Lung microvascular endothelial cell (primary cell): ENCODE results near the gene INPP5D. TPM values are rescaled to one million over a fixed set of nuclear protein-coding genes. Genes with fewer than 3 reads are reported as not detected.
A peak's percentile ranks its signal among the peaks of the same experiment; 100 is the strongest.
"Not testable (repeated sequence)": the region's sequence is repeated elsewhere in the genome, so short reads cannot be mapped to it uniquely, and the experiment has no call there.

Experiments
- DNase-seq, 2 donors: peaks; one replicate each; pipeline versions ENCODE4 v3.0.0 to v3.0.0-alpha.2; 2010; ENCODE audit warnings: low read depth in 2 of 2
- total RNA-seq: library from RNA; depleted of rRNA; stranded (reverse); fragments of >200 nt; gene quantifications from 2 replicates; pipeline ENCODE4 v1.2.1, GENCODE V29; 2014

INPP5D gene
- total RNA-seq, 1 donor from 2014 or later, result 43.5 TPM

DNA sequence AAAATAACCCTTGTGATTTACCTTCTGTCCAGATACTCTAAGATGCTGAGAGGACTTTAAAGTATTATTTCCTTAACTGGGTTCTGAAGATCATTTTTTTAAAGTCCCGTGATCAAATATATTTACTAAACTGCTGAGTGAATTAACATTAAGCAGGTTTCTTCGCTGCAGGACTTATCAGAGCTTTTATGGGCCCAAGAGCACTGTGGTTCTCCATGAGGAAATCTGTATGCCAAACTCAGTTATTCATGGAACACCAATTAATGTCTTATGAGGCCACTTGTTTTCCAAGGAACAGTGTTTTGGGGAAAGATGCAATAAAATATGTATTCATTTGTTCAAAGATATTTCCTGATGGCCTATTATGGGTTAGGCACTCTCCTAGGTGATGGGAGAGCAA, 111.2 kb downstream of the INPP5D start:
- no peak for DNase-seq

DNA sequence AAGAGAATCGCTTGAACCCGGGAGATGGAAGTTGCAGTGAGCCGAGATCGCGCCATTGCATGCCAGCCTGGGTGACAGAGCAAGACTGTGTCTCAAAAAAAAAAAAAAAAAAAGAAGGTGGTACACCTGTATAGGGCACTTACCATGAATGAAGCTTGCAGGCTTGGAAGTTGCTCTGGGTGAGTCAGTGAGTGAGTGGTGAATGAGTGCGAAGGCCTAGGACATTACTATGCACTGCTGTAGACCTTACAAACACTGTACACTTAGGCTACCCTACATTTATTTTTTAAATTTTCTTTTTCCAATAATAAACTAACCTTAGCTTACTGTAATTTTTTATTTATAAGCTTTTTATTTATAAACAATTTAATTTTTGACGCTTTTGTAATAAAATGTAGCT, 113.0 kb downstream of the INPP5D start:
- DNase-seq, result no peak

DNA sequence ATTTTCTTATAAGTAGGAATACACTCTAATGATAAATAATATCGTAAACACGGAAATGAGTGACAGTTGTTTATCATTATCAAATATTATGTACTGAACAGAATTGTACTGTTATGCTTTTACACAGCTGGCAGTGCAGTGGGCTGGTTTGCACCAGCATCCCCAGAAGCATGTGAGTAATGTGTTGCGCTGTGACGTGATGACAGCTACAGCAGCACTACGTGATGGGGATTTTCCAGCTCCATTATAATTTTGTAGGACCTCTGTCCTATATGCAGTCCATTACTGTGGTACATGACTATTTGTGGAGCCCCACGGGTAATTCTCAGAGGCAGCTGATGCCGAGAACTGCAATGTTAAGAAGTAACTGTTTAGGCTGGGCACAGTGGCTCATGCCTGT, 114.0 kb downstream of the INPP5D start:
- DNase-seq, result no peak

DNA sequence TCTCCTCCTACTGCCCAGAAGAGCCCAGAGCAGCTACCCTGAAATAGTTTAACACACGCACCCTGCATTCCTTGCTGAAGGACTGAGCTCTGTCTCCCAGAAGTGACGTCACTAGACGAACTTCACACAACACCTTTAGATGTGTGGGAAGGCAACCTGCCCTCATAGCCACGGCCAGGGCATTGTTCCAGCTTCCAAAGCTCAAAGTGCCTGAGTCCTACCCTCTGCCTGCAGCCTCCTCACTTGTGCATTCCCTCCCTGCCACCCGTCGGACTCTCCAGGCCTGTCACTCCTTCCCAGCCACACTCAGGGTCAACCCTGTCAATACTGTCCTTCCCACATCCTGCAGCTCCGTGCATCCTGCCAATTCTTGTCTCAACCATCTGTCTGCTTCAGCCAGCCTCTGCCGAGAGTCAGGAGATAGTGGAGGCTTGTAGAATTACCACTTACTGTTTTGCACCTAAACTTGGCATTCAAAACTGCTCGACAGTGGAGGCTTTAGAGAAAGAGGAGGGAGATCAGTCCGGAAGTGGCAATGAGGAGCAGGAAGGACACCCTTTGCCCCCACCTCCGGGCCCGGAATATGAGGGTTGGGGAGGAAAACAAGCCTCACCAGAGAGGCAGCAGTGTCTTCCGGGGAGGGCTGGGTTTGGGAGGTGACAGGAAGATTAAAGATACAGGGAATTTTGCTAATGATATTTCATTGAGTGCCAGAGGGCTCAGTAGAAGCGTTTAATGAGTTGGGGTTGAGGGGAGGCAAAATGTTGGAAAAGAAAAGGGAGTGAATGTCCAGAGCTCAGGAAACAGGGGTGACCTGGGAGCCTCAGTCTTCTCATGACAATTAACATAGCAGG, 119.1 kb downstream of the INPP5D start:
- peak in 1 of 2 donors; percentile 41 for DNase-seq

DNA sequence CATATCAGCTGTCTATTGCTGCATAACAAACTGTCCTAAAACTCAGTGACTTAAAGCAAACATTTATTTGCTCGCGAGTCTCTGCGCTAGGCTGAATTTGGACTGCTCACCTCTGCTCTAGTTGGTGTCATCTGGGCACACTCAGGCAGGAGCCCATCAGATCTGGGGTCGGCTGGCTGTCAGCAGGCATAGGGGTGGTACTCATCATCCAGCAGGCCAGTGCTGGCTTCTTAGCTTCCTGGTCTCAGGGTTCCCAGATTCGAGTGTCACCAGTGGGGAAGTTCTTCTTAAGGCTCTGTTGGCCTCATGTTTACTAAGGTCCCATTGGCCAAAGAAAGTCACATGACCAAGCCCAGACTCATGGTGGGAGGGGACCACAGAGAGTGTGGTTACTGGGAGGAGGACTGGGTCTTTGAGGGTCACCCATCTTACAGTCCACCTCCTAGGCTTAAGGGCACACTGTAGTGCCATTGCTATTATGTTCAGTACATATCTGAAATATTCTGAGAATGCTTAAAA, 119.8 kb downstream of the INPP5D start:
- DNase-seq, result peak in 1 of 2 donors; percentile 9

DNA sequence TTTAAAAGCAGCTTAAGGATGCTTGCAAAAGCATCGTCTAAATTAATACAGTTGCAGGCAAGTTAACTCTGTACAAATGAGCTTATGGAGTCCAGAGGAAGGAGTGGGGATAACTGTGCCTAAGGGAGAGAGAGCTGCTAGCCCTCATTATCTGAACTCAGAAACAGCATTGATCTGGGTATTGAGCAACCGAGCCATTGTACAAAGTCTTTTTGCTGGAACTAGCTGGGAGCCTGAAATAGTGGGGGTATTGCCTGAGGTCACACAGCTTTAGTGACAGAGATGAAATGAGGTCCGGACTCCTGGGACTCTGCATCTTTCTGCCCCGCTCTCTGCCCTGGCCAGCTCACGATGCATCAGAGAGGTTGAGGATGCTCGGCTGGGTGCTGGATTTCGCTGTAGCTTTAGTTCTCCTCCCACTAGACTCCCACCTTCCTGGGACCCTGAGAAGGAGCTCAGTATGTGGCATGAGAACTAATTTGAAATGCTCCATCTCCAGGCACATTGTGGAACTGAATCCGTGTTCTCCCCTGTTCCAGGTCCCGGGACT, 123.8 kb downstream of the INPP5D start:
- no peak for DNase-seq

DNA sequence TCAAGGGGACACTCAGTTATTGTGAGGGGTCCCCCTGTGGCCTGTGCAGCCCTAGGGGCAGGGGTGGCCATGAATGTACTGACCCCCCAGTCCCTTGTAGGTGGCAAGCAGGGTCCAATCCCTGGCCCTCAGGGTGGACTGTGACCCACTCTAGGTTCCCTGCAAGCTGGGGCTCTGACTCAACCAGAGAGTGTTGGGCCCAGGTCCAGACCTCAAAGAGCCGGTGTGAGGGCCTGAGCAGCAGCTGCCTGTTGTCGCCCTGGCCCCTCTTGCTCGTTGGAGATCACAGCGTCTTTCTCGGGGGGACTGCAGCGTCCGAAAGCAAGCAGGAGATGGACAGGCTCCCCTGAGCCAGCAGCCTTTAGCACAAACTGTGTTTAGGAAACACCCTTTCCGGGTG, 124.5 kb downstream of the INPP5D start:
- DNase-seq, result no peak

DNA sequence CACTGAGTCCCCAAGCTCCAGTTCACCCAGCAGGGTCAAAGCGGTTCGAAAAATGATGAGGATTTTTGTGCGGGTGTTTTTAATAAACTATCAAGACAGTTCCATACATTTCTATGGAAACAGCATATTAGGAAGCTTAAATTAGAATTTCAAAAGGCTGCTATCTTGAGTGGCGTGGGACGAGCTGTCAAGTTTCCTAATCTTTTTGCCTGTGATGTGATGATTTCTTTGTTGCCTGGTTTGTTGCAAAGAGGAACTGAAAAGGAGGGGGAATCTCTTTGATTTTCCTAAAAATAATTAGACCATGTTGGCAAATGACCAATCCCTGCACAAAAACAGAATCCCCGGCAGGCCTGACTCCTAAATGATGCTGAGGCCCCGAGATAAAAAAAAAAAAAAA, 125.2 kb downstream of the INPP5D start:
- DNase-seq, result no peak

DNA sequence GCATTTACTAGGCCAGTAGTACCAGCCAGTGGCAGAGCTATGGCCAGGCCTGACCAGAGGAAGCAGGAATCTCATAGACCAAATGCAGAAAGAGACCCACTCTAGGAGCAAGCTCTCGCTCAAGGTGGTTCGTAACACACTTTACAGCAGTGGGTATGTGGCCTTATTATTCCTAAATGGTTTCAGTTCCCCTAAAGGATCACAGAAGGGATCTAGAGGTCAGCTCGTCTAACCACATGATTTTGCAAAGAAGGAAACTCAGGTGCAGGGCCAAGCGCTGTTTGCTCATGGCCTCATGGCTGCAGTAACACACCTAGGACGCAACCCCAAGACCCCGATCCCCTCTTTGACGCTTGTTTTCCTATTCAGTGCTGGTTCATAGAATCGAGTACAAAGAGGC, 125.8 kb downstream of the INPP5D start:
- DNase-seq, result no peak

DNA sequence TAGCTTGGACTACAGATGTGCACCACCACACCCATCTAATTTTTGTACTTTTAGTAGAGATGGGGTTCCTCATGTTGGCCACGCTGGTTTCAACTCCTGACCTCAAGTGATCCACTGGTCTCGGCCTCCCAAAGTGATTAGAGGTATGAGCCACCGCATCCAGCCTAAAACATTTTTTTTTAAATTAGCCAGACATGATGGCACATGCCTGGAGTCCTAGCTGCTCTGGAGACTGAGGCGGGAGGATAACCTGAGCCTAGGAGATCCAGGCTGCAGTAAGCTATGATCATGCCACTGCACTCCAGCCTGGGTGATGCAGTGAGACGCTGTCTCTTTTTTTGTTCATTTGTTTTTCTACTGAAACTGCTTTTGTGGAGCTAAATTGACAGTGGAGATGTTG, 126.7 kb downstream of the INPP5D start:
- DNase-seq, result no peak

DNA sequence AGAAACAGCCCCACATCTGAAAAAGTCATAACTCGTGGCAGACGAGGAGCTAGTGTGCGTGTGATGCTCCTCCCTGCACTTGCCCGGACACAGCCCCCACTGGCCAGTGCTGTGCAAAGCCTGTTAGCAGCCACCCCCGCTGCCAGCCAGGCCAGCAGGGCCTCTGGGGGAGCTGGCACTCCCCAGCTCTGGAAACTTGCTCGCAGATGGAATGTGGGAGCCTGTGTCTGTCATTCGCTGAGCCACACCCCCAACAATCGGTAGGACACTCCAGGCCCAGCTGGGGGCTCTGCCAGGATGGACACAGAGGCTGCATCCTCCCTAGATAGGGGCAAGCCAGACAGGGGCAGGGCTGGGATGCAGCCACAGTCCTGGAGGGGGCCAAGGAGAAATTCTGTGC, 128.9 kb downstream of the INPP5D start:
- DNase-seq, result no peak

DNA sequence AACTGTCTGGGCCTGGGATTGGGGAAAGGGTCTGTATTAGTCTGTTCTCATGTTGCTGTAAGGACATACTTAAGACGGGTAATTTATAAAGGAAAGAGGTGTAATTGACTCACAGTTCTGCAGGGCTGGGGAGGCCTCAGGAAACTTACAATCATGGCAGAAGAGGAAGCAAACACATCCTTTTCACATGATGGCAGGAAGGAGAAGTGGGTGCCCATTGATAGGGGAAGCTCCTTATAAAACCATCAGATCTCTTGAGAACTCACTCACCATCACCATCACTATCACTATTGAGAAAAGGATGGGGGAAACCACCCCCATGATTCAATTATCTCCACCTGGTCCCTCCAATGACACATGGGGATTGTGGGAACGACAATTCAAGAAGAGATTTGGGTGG, 130.9 kb downstream of the INPP5D start:
- not testable (repeated sequence) for DNase-seq

DNA sequence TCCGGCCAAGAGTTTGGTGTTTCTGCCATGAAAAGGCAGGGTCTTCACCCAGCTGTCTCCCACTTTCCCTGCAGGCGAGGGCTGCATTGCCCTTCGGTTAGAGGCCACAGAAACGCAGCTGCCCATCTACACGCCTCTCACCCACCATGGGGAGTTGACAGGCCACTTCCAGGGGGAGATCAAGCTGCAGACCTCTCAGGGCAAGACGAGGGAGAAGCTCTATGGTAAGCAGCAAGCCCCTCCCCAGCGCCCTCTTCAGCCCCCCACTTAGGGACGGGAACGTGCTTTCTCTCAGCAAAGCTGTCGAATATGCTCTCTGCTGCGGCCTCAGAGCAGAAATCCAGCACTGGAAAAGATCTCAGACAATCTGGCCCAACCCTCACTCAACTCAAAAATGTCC, 133.6 kb downstream of the INPP5D start:
- no peak for DNase-seq

DNA sequence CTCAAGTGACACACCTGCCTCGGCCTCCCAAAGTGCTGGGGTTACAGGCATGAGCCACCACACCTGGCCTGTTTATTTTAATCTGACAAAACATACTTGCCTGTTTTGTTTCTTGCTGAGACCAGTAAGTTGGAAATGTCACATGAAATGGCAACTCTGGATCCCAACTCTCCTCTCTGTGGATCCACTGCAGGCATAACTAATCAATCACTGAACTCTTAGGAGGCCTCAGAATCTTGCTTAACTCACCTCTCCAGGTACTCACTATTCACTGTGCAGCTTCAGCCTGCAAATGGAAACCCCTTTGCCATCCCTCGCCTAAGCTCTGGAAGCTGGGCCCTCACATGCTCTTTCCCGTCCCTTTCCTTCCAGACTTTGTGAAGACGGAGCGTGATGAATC, 134.9 kb downstream of the INPP5D start:
- no peak for DNase-seq

DNA sequence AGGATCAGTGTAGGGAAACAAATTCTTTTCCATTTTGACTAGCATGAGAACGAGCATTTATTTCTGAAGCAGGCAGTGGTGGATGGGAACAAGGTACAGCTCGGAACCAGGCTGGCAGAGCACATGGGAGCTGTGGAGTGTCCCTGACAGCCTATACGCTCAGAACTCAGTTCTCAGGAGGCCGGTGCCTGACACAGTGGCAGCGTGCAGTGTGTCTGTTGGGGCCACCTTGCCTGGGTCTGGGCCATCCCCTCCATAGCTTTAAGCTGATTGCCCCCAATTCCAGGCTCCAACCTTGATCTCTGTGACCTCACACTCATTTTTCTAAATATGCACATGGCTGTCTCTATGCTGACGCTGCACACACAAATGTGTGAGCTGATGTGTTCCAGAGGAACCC, 136.9 kb downstream of the INPP5D start:
- no peak for DNase-seq

DNA sequence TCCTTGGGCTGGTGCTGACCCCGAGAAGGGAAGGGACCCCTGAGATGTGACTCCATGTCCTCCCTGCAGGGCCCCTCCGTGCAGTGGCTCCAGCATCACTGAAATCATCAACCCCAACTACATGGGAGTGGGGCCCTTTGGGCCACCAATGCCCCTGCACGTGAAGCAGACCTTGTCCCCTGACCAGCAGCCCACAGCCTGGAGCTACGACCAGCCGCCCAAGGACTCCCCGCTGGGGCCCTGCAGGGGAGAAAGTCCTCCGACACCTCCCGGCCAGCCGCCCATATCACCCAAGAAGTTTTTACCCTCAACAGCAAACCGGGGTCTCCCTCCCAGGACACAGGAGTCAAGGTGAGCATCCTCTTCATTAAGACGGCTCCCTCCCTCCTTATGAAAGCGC, 137.9 kb downstream of the INPP5D start:
- DNase-seq, result no peak

DNA sequence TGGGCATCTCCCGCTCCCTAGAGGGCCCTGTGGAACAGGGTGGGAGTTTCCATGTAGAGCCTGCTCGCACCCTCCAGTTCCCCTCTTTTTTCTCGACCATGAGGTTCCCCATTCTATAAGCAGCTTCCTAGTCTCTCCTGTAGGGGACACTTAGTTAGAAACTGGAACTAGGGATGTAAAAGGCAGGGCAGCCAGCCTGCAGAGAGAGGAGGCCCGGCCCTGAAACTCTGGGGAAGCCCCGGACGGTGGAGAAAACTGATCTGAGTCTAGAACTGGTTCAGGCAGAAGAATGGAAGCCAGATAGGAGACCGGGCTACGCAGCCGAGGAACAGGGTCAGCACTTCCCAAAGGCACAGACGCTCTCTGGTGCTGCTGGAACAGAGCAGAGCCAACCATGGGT, 139.7 kb downstream of the INPP5D start:
- no peak for DNase-seq

DNA sequence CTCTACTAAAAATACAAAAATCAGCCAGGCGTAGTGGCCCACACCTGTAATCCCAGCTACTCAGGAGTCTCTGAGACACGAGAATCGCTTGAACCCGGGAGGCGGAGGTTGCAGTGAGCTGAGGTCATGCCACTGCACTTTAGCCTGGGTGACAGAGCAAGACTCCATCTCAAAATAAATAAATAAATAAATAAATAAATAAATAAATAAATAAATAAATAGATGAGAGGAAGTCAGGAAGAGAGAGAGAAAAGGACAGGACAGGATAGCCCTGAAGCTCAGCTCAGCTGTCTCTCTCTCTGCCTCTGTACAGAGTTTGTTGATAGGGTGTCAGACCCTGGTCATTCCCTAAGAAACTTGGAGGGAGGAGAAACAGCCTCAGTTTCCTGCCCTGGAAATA, 140.6 kb downstream of the INPP5D start:
- DNase-seq, result not testable (repeated sequence)

DNA sequence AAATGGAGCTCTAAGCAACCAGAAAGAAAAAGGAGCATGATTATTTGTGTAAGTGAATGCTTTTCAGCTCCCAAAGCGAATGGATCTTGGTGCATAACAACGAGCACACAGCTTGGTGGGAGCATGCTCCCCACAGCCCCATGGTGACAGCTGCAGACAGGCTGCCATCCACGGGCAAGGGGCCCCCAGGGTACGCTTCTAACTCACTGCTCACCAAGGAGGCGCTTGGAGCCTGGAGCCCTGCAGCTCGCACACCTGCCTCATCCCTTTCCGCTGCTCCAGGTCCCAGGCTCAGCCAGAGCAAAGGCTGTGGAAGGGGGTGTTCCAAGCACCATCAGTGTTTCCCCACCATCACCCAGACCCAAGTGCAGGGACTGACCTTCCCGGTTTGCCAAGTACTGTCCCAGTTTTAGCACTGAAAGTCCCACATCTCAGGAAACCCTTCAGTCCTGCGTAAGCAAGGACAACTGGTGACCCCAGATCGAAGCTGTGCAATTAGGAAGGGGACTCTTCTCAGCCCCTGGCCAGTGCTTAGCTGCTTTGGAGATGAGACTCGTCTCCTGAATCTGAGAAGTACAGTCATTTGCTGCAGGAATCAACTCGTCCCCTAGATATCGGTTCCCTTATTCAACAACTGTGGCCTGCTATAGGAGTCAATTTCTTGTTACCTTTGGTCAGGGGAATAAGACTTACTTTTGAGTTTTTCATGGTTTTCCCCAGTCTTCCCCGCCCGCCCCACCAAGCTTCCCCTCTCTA, 141.3 kb downstream of the INPP5D start:
- DNase-seq, result no peak

DNA sequence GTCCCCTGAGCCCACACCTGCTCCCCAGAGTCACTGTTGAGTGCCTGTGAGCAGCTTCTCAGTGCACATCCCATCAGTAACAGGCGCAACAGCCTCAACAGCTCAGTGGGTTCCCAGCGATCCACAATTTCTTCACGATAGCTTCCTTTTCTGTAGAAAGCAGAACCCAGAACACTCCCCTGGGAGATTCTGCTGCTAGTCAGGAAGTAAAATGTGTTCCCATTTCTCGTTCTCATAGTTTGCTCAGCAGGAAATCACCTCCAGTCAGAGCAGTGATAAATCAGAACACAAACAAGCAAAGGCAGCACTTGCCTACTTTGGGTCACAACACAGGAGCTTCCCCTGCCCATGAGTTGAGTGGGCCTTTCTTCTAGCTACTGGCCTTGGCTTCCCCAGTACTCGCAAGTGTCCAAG, 142.4 kb downstream of the INPP5D start:
- DNase-seq, result peak in 1 of 2 donors; percentile 28

DNA sequence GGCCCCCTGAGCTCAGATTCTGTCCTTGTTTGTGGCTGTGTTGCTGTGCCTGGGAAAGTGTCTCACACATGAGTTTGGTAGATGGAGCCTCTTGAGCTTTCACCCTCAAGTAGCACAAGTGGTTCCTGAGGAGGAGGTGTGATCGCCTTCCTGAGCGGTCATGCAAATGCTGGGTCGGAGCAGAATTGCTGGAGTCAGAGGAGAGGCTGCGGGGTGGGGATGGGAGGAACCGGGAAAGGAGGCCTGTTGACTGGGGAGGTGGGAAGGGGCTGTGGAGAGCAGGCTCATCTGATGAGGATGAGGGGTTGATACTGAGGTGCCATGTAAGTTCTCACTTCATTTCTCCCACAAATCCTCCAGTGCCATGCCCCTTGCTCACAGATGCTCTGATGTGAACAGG, 142.9 kb downstream of the INPP5D start:
- no peak for DNase-seq

DNA sequence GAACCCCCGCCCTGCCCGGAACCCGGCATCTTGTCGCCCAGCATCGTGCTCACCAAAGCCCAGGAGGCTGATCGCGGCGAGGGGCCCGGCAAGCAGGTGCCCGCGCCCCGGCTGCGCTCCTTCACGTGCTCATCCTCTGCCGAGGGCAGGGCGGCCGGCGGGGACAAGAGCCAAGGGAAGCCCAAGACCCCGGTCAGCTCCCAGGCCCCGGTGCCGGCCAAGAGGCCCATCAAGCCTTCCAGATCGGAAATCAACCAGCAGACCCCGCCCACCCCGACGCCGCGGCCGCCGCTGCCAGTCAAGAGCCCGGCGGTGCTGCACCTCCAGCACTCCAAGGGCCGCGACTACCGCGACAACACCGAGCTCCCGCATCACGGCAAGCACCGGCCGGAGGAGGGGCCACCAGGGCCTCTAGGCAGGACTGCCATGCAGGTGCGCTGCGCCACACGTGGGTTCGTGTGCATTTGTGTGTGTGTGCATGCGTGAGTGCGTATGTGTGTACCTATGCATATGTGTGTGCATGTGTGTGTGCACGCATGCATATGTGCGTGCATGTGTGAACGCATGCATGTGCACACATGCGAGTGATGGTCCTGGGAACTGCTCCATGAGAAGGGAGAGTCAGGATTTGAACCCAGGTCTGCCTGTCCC, 144.3 kb downstream of the INPP5D start:
- DNase-seq, result no peak
